ENCODE results near the gene BPIFB2.
"Not testable (repeated sequence)": the region's sequence is repeated elsewhere in the genome, so short reads cannot be mapped to it uniquely, and the experiment has no call there.

The BPIFB2 gene

DNA sequence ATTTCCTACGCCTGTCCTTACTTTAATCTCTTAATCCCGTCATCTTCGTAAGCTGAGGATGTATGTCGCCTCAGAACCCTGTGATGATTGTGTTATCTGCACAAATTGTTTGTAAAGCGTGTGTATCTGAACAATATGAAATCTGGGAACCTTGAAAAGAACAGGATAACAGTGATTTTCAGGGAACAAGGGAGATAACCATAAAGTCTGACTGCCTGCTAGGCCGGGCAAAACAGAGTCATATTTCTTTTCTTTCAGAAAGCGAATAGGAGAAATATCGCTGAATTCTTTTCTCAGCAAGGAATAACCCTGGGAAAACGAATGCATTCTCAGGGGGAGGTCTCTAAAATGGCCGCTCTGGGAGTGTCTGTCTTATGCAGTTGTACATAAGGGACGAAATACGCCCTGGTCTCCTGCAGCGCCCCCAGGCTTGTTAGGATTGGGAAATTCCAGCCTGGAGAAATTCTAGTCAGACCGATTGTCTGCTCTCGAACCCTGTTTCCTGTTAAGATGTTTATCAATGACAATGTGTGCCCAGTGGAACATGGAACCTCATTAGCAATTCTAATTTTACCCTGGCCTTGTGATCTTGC lies 37.7 kb downstream of the BPIFB2 start:
- DNase-seq, result not testable (repeated sequence)

GRCh38 chr20:33046412-33046811 lies 38.9 kb downstream of the BPIFB2 start:
- no peak for DNase-seq

DNA sequence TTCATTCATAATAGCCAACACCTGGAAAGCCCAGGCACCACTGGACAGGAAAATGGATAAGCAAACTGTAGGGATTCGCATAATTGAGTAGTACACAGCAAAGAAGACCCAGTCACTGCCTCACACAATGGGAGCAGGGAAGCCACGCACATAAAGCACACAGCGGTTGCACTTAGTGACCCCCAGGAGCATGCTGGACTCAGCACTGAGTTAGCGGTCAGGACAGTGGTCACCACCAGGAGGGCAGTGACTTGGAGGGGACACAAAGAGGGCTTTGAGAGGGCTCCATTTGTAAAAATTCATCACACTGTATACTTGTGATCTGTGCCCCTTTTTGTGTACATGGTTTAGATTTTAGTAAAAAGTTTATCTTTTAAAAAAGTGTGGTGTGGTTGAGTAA lies 43.8 kb downstream of the BPIFB2 start:
- DNase-seq, result no peak

- no peak for DNase-seq
Measured at GRCh38 chr20:33053291-33054106, 46.0 kb downstream of the BPIFB2 start, which contains the start of gene BPIFB3. Gene BPIFB3 (plus strand): TSS chr20:33053903. CDS start chr20:33055436, 1,533 bp downstream.

DNA sequence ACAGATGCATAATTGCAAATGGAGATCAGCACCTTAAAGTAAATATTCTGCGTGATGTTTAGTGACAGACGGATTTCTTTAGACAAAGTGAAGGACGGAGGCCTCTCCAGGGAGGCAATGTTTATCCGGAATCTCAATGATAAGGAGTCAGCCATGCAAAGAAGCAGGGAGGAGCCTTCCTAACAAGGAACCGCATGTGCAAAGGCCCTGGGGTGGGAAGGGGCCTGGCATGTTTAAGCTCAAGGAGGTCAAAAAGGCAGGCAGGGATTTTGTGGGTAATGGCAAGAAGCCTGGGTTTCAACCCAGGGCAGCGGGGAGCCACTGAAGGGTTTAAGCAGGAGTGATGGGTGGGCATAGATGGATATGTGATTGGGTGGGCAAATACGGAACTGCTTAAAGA lies 46.9 kb downstream of the BPIFB2 start:
- no peak for DNase-seq

DNA sequence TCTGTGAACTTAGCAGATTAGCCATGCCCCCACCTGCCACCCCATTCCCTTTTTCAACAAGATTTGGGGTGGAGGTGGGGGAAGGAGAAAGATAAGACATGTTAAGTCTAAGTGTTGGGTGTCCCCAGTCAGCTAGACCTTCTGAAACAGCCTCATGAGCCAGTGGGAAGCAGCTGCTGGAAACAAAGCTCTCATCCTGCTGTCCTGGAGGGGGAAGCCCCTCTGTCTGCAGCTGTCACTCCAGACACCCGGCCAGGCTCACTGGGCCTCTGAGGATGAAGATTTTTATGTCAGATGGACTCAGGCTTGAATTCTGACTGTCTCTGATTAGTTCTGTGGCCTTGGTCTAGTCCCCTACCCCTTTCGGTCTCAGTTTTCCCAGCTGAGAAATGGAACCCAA lies 47.3 kb downstream of the BPIFB2 start:
- no peak for DNase-seq

DNA sequence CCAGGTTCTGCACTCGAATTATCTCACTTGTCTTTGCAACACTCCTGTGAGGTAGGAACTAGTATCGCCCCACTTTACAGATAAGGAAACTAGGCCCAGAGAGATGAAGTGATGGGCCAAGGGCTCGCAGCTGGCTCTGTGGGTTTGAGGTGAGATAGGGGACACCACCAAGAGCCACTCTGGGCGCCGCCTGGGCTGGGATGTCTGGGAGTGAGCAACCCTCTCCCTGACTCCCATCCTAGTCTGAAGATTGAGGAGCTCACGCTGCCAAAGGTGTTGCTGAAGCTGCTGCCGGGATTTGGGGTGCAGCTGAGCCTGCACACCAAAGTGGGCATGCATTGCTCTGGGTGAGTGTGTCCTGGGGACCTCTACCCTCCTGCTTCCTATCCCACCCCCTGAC lies 51.6 kb downstream of the BPIFB2 start:
- DNase-seq, result no peak

DNA sequence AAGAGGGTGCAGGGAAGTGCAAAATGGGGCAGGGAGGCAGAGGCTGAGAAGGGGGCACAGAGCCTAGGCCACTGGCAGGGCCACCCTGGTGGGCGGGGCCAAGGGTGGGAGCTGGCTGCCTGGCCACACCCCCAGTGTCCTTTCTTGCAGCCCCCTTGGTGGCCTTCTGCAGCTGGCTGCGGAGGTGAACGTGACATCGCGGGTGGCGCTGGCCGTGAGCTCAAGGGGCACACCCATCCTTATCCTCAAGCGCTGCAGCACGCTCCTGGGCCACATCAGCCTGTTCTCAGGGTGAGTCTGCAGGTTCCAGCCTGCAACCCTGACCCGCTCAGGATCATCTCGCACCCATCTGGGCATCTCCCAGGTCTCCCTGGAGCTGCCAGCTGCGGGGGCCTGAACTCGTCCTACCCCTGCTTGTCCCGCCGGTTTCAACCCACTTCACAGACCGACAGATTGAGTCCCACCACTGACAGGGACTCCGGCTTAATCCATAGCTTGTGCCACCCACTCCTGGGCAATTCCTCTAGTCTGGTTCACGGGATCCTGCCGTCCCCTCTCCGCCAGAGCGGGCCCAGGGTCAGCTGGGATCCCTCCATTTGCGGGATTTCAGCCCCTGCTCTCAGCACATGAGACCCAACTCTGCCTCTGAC lies 52.4 kb downstream of the BPIFB2 start:
- DNase-seq, result no peak

GRCh38 chr20:33061658-33062028 lies 54.1 kb downstream of the BPIFB2 start:
- no peak for DNase-seq

DNA sequence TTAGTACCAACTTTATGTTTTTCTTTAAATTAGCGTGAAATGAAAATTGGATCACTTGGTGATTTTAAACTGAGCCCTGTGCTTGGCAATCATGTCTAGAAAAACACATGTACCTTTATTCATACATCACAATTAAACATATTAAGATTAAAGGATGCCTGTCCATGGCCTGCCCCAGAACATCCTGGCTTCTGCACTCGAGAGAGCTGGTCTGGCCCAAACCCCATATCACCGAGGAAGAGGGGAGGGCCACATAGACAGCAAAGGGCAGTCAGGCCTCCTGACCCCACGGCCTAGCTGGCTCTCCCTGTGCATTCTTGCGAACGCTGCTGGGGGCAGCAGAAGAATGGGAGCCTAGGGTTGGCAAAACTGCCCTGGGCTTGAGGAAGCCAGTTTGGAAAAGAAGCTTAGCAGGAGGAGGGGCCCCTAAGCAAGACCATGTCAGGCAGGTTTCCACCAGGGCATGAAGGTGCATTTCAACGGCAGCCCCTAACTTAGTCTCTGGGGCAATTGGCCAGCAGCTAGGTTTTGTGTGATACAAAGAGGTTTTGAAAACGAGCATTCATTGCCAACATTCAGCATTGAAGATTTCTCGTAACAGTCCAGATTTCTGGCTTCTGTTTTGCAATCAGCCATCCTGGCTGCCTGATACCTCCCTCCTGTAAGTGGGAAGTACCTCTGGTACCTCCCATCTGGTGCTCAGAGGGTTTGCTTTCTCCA lies 54.8 kb downstream of the BPIFB2 start:
- no peak for DNase-seq

GRCh38 chr20:33062825-33063149 lies 55.3 kb downstream of the BPIFB2 start:
- DNase-seq, result no peak

- no peak for DNase-seq
Measured at GRCh38 chr20:33063271-33063670, 55.8 kb downstream of the BPIFB2 start.

- no peak for DNase-seq
Measured at GRCh38 chr20:33064572-33065287, 57.2 kb downstream of the BPIFB2 start.

GRCh38 chr20:33065785-33066184 lies 58.3 kb downstream of the BPIFB2 start:
- DNase-seq, result no peak

GRCh38 chr20:33067806-33068205 lies 60.3 kb downstream of the BPIFB2 start:
- DNase-seq, result no peak

- DNase-seq, result no peak
Measured at GRCh38 chr20:33068251-33068939, 60.9 kb downstream of the BPIFB2 start.

GRCh38 chr20:33069673-33070072 lies 62.2 kb downstream of the BPIFB2 start:
- no peak for DNase-seq

- DNase-seq, result no peak
Measured at GRCh38 chr20:33070111-33071053, 62.9 kb downstream of the BPIFB2 start.

DNA sequence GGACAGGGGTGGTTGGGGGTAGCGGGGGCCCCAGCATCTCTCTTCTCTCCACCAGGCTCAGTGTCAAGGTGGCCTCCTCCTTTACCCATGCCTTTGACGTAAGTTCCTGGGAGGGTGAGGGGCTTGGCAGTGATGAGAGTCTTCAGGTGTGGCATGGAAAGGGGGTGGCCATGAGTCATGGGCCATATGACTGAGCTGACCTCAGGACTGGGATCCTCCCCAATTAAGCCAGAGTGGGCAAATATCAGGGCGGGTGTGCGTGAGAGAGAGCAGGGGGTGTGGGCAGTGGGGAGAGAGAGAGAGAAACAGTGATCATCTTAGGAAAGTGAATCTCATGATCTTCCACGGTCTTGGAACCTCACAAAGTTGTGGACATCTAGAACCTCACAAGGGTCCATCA lies 63.7 kb downstream of the BPIFB2 start:
- no peak for DNase-seq

DNA sequence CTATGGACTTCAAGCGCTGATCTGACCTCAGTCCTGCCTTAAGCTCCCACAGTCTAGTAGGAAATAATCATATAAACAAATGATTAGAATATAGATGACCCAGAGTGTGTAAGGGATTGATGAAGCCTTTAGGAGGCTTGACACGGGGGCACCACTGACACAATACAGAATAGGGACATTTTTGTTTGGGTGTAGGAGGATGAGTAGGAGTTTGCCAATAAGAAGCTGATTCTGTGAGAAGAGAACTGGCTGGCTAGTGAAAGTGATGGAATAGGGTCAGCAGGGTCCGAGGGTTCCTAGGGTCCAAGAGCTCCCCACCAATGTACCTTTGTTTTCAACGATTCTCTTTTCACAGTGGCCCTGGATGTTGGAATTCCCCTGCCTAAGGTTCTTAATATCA lies 64.9 kb downstream of the BPIFB2 start:
- DNase-seq, result no peak

- DNase-seq, result no peak
Measured at GRCh38 chr20:33072813-33073212, 65.3 kb downstream of the BPIFB2 start.

Measured in NK-92 treated with Interleukin-12 subunit alpha and Interleukin-12 subunit beta, amount 100 ng/mL, for 24 hours (cell line).